Testis (tissue), 2 donors: ENCODE measurements around the gene GRIPAP1.

ENCODE experiments used
- CTCF ChIP-seq, 3 experiments: fragments of 450-650 bp in 2 of 3; fragments of 200-600 bp in 1 of 3; sonication (generic) in 1 of 3; IDR thresholded peaks; one replicate each; pipeline ENCODE4 v1.5.1; 2016 to 2019; ENCODE audit warnings: antibody characterized with exemption in 3 of 3, mild to moderate bottlenecking in 2 of 3, moderate library complexity in 1 of 3
- POLR2A ChIP-seq: fragments of 450-650 bp; IDR thresholded peaks from one replicate; pipeline ENCODE4 v1.6.1; 2017; ENCODE audit warnings: antibody characterized with exemption, mild to moderate bottlenecking, moderate library complexity

GRCh38 chrX:49030283-49030682 is 28.2 kb upstream of the GRIPAP1 start:
- TF ChIP-seq CTCF (IDR thresholded peaks at IDR 0.05) = no peak
- TF ChIP-seq POLR2A = no peak
